Astrocyte of the spinal cord (primary cell): ENCODE results near the gene LRRC17.

Experiments
- DNase-seq: peaks from one replicate; pipeline ENCODE4 v3.0.0; 2011; ENCODE audit warnings: low read depth, low spot score
- H3K4me3 ChIP-seq: 2 replicates; pipeline ENCODE4 v1.5.1; 2011; ENCODE audit warnings: low read depth, mild to moderate bottlenecking, low read length, moderate library complexity
- CTCF ChIP-seq: IDR thresholded peaks from 2 replicates; pipeline ENCODE4 v1.5.1; 2012; ENCODE audit warnings: low read depth, mild to moderate bottlenecking, low read length, inconsistent platforms
- in situ Hi-C: cut with HindIII; loops from 2 replicates; pipeline ENCODE4 v1.10.0; 2017; ENCODE audit warnings: low sequenced_read_pairs

Gene LRRC17

DNA sequence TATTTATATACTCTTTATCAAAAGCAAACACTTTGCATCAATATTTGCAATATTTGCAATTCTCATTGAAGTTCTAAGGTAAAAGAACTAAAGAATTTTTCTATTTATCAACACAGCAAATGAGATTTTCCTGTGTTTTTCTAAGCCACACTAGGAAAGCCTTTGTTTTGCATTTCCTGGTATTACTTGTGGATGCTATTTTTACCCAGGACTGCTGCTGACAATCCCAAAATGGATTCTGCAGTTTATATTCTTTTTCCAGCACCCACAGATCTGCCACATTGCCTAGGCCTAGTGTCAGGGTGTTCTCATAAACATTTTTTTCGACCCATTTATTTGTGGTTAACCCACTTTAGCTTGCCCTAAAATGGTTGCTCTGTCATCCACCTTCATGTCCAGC, 25.9 kb downstream of the LRRC17 start:
- no peak overlapping the region for H3K4me3 ChIP-seq
- DNase-seq = no peak
- in situ Hi-C loops = no loop called here
- TF ChIP-seq CTCF = no peak

DNA sequence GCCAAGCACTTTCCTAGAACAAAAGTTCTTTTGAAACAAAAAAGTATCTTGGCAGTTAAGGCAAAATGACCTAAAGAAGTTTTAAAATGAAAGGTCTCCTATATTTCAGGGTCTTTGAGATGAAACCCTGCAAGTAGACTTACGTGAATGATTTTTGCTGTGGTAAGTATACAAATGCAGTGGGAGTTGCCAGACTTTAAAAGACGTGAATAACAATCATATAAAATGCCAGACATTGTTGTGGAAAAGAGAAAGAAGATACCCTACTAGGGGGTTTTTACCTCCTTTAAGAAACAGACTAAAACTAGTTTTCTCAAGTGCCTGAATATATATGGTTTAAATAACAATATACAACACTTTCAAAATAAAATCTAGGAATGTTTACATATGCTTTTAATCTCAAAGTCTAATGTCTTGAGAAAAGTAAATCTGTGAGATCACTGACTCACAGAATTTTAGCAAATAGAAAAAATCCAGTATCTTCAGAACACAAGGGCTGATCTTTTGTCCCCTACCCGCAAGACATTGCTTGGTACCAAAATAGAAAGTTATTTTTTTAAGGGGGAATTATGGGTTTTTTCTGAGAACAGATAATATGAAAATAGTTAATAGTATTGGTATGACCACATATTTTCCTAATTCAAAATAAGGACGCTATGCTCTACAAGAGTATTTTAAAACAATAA, 29.5 kb downstream of the LRRC17 start:
- in situ Hi-C loops = no loop called here
- no peak for TF ChIP-seq CTCF

DNA sequence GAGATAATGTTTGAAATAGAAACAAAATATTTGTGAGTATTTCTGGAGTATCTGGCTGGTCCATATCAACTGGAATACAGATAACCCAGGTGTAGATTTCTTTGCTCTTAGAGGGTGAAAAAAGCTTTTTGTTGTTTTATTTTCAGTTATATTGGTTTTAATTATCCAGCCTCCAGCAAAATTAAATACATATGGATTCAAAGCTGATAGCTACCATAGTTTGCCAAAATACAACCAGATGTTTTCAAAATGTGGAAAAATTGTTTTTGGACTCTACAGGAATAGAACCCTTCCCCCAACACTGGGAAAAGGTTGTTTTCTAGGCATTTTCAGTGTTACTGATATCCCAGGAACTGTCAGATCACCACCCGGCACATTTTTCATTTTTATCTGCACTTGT, 30.1 kb downstream of the LRRC17 start:
- DNase-seq = no peak

More for the DNA sequence above, 29.5 kb downstream of the LRRC17 start:
- peak; percentile 40 for DNase-seq
- H3K4me3 ChIP-seq = no peak overlapping the region

DNA sequence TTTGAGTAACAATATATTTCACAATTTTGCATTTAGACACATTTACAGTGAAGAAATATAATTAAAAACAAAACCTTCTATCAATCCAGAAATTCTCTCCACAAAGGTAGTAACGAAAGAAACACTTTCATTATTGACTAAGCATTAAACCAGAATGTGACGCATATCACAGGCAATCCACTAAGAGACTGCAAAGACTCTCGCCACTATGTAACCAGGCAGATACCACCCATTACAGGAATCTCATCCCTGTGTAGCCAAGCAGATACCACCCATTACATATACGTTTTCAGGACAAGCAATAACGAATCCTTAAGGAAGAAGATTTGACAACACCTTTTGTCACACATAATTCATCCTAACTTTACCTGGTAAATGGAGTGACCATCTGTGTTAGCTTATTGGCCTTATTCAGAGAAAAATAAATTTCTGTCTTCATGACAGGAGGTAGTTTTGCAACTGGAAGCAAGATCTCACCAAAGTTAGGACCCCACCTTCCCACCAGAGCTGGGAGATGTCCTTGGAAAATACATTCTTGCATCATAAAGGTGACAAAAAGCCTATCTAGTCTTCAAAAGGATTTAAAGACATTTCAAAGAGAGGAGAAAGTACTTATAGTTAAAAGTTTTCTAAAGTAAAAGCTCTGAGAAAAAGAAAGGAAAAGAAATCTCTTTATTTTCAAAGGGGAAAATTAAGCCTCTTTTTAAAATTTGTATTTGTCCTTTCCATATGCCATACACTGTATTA, 30.8 kb downstream of the LRRC17 start:
- H3K4me3 ChIP-seq = no peak overlapping the region
- no peak for TF ChIP-seq CTCF
- in situ Hi-C loops = no loop called here
- no peak for DNase-seq

More for the DNA sequence above, 30.1 kb downstream of the LRRC17 start:
- no peak overlapping the region for H3K4me3 ChIP-seq
- TF ChIP-seq CTCF = no peak
- in situ Hi-C loops = no loop called here

- TF ChIP-seq CTCF = no peak
- DNase-seq = no peak
- H3K4me3 ChIP-seq = no peak overlapping the region
- in situ Hi-C loops = no loop called here
Observed at GRCh38 chr7:102944241-102944640, 31.4 kb downstream of the LRRC17 start.

DNA sequence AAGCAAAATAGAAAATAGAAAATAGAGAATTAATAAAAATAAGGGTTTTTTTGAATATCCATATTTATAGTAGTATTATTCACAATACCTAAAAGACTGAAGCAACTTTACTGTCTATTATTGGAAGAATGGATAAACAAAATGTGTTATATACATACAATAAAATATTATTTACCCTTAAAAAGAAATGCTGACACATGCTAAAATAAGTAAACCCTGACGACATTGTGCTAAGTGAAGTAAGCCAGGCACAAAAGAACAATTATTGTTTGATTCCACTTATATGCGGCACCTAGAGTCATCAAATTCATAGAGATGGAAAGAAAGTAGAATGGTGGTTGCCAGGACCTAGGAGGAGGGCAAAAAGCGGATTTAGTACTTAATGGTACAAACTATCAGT, 39.0 kb downstream of the LRRC17 start:
- no peak for TF ChIP-seq CTCF
- no peak overlapping the region for H3K4me3 ChIP-seq
- in situ Hi-C loops = no loop called here
- no peak for DNase-seq
